ENCODE results near the gene HOGA1.
"Not testable (repeated sequence)": the region's sequence is repeated elsewhere in the genome, so short reads cannot be mapped to it uniquely, and the experiment has no call there.

HOGA1 gene

GRCh38 chr10:97570789-97571471 lies 13.3 kb upstream of the HOGA1 start:
- no peak for ATAC-seq
- no peak overlapping the region for H3K4me3 Mint-ChIP-seq
- no peaks in the 10 kb centered on the region for H3K27me3 Mint-ChIP-seq
- no peaks in the 10 kb centered on the region for H3K9me3 Mint-ChIP-seq
- peaks cover 7% of the 10 kb centered on the region for H3K4me1 Mint-ChIP-seq
- H3K36me3 Mint-ChIP-seq = no peaks in the 10 kb centered on the region
- no peak overlapping the region for H3K27ac Mint-ChIP-seq

DNA sequence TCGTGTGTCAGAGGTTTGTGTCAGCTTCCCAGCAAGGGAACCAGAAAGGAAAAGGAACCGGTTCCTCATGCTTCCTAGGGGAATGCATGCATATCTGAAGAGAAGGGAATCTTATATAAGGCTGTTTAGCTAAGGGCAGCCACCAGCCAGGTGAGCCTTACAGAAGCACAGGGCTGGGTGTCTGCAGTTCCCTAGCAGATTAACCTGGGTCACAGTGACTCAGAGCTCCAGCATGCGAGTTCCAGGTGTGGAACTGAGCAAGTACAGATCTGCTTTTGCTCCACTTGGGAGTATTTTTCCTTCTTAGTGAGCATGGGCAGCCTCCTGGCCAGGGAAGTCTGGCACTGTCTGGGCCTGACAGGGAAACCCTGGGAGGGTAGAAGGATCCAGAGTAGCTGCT lies 12.6 kb upstream of the HOGA1 start:
- ATAC-seq = no peak

GRCh38 chr10:97572214-97572989 lies 11.8 kb upstream of the HOGA1 start, which contains the start of gene ANKRD2:
TSS of gene ANKRD2 (plus strand) at chr10:97572779. CDS start at chr10:97572789, 10 bp downstream.
- Mint-ChIP-seq H3K27ac (no peak within 1 kb of the TSS), H3K4me3 (no peak within 1 kb of the TSS)

More for the DNA sequence above, 12.6 kb upstream of the HOGA1 start:
- Mint-ChIP-seq H3K4me1 (peaks cover 7% of the 10 kb centered on the region), H3K36me3 (no peaks in the 10 kb centered on the region), H3K27ac (no peak overlapping the region), H3K9me3 (no peaks in the 10 kb centered on the region), H3K27me3 (no peaks in the 10 kb centered on the region), H3K4me3 (no peak overlapping the region)

GRCh38 chr10:97573021-97573420 lies 11.2 kb upstream of the HOGA1 start:
- H3K9me3 Mint-ChIP-seq = no peaks in the 10 kb centered on the region
- no peak overlapping the region for H3K27ac Mint-ChIP-seq

More at GRCh38 chr10:97572214-97572989, 11.8 kb upstream of the HOGA1 start, which contains the start of gene ANKRD2:
- Mint-ChIP-seq H3K36me3 (no peaks in the 10 kb centered on the region), H3K9me3 (no peaks in the 10 kb centered on the region), H3K4me1 (peaks cover 7% of the 10 kb centered on the region), H3K27me3 (no peaks in the 10 kb centered on the region)
- peak; percentile 76 for ATAC-seq

DNA sequence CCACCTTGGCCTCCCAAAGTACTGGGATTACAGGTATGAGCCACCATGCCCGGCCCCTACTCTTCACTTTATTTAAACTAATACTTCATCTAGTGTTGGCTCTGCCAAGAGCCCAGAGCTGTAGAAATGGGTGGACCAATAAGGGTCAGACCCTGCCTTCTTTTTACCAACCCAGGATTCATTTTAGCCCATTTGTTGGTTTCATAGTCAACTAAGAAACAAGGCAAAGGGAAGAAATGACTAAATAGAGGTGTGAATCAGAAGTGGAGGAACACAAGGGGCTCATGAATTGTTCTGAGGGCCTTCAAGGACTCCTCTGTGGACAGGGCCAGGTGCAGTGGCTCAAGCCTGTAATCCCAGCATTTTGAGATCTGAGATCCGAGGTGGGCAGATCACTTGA lies 10.5 kb upstream of the HOGA1 start:
- Mint-ChIP-seq H3K27me3 (no peaks in the 10 kb centered on the region), H3K4me1 (peaks cover 7% of the 10 kb centered on the region), H3K36me3 (no peaks in the 10 kb centered on the region), H3K4me3 (no peak overlapping the region), H3K27ac (no peak overlapping the region), H3K9me3 (no peaks in the 10 kb centered on the region)
- ATAC-seq = no peak

More at GRCh38 chr10:97573021-97573420, 11.2 kb upstream of the HOGA1 start:
- H3K4me1 Mint-ChIP-seq = peaks cover 7% of the 10 kb centered on the region
- ATAC-seq = no peak
- H3K27me3 Mint-ChIP-seq = no peaks in the 10 kb centered on the region
- no peak overlapping the region for H3K4me3 Mint-ChIP-seq
- no peaks in the 10 kb centered on the region for H3K36me3 Mint-ChIP-seq

DNA sequence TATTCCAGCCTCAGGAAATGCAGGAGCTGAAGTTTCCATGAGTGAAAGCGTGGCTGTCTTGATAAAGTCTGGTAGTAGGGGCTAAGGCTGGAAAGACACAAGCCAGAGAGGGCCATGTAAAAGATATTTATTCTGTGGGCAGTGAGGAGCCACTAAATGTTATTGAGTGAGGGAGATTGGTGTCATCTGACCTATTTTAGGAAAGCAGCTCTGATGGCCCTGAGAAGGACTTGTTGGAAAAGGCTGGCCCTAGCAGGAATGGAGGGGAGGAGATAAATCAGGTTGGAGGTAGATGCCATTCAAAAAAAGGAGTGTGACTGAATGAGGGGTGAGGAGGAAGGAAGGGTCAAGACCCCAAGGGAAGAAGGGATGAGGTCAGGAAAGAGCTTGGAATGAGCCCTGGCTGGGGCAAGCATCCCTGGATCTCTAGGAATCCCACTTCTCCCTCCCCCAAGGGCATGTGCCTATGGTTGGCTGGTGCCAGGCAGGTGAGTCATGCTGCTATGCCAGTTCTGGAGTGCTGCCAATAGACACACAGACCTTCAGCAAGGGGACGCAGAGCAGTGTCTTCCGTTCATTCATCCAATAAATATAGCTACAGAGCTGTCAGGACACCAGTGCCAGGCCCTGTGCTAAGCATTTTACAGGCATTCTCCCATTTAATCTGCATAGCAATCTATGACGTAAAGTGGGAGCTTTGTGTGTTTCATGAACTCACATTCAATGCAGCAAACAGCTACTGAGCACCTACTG lies 9.6 kb upstream of the HOGA1 start:
- no peak overlapping the region for H3K27ac Mint-ChIP-seq

GRCh38 chr10:97575127-97575668 lies 9.0 kb upstream of the HOGA1 start:
- ATAC-seq = no peak
- no peaks in the 10 kb centered on the region for H3K36me3 Mint-ChIP-seq
- H3K9me3 Mint-ChIP-seq = no peaks in the 10 kb centered on the region
- H3K27me3 Mint-ChIP-seq = no peaks in the 10 kb centered on the region
- peaks cover 7% of the 10 kb centered on the region for H3K4me1 Mint-ChIP-seq
- H3K27ac Mint-ChIP-seq = no peak overlapping the region
- H3K4me3 Mint-ChIP-seq = no peak overlapping the region

More for the DNA sequence above, 9.6 kb upstream of the HOGA1 start:
- no peak for ATAC-seq
- H3K4me3 Mint-ChIP-seq = no peak overlapping the region
- H3K36me3 Mint-ChIP-seq = no peaks in the 10 kb centered on the region
- H3K9me3 Mint-ChIP-seq = no peaks in the 10 kb centered on the region
- H3K4me1 Mint-ChIP-seq = peaks cover 7% of the 10 kb centered on the region
- no peaks in the 10 kb centered on the region for H3K27me3 Mint-ChIP-seq

- not testable (repeated sequence) for H3K27ac Mint-ChIP-seq, H3K4me1 Mint-ChIP-seq, H3K9me3 Mint-ChIP-seq, H3K4me3 Mint-ChIP-seq, ATAC-seq, H3K27me3 Mint-ChIP-seq, H3K36me3 Mint-ChIP-seq
Observed at GRCh38 chr10:97576487-97576886, 7.7 kb upstream of the HOGA1 start.

DNA sequence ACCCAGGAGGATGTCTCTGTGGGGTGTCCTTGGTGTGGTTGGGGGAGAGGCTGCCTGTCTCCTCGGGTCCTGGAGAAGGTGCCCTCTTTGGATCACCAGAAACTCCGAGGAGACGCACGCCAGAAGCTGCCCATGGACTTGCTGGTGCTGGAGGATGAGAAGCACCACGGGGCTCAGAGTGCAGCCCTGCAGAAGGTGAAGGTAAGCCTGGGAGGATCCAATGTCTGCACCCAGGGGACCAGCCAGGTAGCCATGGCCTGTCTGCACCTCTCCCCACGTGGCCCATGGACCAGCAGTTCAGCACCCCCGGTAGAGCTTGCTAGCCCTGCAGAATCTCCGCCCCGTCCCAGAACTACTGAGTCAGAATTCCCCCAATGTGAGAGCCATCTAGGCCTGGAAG lies 6.5 kb upstream of the HOGA1 start:
- no peak overlapping the region for H3K27ac Mint-ChIP-seq
- no peaks in the 10 kb centered on the region for H3K27me3 Mint-ChIP-seq
- H3K4me1 Mint-ChIP-seq = peaks cover 3% of the 10 kb centered on the region
- H3K36me3 Mint-ChIP-seq = no peaks in the 10 kb centered on the region
- no peak for ATAC-seq
- H3K9me3 Mint-ChIP-seq = no peaks in the 10 kb centered on the region
- no peak overlapping the region for H3K4me3 Mint-ChIP-seq

DNA sequence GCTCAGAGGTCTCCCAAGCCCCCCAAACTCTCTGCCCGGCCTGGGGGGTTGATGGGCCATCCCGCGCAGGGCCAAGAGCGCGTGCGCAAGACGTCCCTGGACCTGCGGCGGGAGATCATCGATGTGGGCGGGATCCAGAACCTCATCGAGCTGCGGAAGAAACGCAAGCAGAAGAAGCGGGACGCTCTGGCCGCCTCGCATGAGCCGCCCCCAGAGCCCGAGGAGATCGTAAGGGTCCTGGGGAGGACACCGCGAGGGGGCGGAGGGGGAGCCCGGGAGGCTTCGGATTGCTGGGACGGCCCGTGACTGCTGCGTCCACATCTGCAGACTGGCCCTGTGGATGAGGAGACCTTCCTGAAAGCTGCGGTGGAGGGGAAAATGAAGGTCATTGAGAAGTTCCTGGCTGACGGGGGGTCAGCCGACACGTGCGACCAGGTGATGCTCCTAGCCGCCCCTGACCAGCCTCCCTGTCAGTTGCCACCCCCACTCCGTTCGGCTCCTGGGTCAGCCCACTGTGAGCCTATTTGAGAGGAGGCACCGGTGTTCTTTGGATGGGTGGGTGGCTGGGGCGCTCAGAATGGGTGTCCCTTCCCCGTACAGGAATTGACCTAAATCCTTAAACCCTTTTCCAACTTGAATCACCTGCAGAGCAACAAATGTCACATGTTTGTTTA lies 5.9 kb upstream of the HOGA1 start:
- Mint-ChIP-seq H3K4me3 (no peak overlapping the region), H3K27ac (no peak overlapping the region), H3K9me3 (no peaks in the 10 kb centered on the region), H3K4me1 (no peaks in the 10 kb centered on the region), H3K27me3 (no peaks in the 10 kb centered on the region), H3K36me3 (no peaks in the 10 kb centered on the region)
- ATAC-seq = no peak

- Mint-ChIP-seq H3K9me3 (no peaks in the 10 kb centered on the region), H3K36me3 (no peaks in the 10 kb centered on the region), H3K4me1 (no peaks in the 10 kb centered on the region), H3K27ac (no peak overlapping the region), H3K4me3 (no peak overlapping the region), H3K27me3 (no peaks in the 10 kb centered on the region)
- no peak for ATAC-seq
Observed at GRCh38 chr10:97580421-97581367, 3.5 kb upstream of the HOGA1 start.

GRCh38 chr10:97582169-97582568 lies 2.0 kb upstream of the HOGA1 start:
- Mint-ChIP-seq H3K9me3 (no peaks in the 10 kb centered on the region), H3K27me3 (no peaks in the 10 kb centered on the region), H3K4me1 (no peaks in the 10 kb centered on the region), H3K36me3 (no peaks in the 10 kb centered on the region), H3K4me3 (no peak overlapping the region), H3K27ac (no peak overlapping the region)
- no peak for ATAC-seq

- H3K4me1 Mint-ChIP-seq = no peaks in the 10 kb centered on the region
- ATAC-seq = no peak
- no peak overlapping the region for H3K4me3 Mint-ChIP-seq
- no peaks in the 10 kb centered on the region for H3K36me3 Mint-ChIP-seq
- no peaks in the 10 kb centered on the region for H3K9me3 Mint-ChIP-seq
- H3K27ac Mint-ChIP-seq = no peak overlapping the region
- H3K27me3 Mint-ChIP-seq = no peaks in the 10 kb centered on the region
Observed at GRCh38 chr10:97583476-97583875, 713 bp upstream of the HOGA1 start.
